GM19372 (cell line): ENCODE measurements around the gene TMEM107.

Experiments used
- ATAC-seq: cut with Tn5 transposase; IDR thresholded peaks from one replicate; pipeline ENCODE4 v1.9.1; 2021; ENCODE audit warnings: mild to moderate bottlenecking, low read depth, moderate library complexity; ENCODE audit not compliant: unreplicated experiment

The TMEM107 gene

GRCh38 chr17:8162997-8163977 lies 12.9 kb downstream of the TMEM107 start:
- ATAC-seq, result no peak

DNA sequence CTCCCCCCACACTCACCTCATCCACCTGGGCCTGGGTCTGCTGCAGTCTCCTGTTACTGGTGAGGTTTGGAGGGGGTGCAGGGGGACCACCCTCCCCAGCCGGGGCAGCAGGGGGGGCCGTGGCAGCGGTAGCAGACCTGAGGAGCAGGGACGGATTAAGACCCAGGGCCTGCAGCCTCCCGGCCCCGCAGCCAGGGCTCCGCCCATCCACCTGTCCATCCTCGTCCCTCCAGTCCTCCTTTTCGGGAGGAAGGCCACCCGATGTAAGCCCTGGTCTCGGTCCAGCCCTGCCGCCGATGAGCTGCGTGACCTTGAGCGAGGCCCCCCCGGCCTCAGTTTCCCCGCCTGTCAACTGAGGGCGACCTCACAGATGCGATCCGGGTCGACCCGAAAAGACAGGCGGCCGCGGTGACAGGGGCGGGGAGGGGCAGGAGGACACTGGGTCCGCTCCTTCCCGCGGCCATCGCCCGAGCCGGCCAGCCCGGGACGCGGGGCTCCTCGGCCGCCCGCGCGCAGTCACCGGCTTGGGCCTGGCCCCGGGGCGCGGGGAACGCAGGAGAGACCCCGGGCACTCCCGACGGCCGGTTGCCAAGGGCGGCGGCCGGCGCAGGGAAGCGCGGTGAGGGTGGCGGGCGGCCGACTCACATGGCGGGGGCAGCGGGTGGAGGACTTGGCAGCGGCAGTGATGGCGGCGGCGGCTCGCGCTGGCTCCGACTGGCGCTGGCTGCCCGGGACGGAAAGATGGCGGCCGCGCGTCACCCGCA lies 13.8 kb downstream of the TMEM107 start, which contains the start of gene VAMP2:
Gene VAMP2 (minus strand): TSS at position 716 of the 764 bp plus-strand sequence. CDS start 69 bp downstream, at position 647.
- ATAC-seq, result peak; percentile 57

GRCh38 chr17:8161289-8162232 lies 14.6 kb downstream of the TMEM107 start:
- no peak for ATAC-seq

DNA sequence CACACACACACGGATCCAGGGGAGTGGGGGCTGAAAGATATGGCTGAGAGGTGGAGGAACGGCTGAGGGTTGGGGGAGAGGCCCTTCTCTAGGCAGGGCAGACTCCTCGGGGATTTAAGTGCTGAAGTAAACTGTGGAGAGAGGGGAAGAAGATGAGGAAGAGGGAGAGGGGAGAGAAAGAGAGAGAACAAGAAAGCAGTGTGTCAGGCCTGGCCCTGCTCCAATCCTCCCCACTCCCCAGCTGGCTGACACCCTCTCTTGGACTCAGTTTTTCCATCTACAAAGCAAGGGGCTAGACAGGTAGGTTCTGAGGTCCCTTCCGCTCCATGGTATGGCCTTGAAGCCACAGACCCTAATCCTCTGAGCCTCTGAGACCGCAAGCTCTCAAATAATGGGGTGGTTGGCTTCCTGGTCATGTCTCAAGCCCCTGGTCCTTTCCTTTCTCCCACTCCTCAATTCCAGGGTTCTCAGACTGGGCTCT lies 15.4 kb downstream of the TMEM107 start:
- no peak for ATAC-seq

DNA sequence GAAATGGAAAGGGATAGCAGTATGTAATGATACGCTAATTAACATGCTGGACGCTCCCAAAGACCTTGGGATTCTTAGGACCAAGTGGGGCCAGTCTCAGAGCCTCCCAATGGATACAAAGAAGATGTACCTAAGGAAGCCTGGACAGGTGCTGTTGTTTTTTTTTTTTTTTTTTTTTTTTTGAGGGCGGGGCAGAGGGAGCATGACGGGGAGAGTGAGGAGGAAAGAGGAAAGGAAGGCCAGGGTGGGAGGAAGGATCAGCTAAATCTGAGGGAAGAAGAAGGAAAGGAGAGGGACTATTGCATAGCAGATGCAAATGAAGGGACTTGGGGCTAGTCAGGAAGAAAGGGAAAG lies 16.0 kb downstream of the TMEM107 start:
- no peak for ATAC-seq

- no peak for ATAC-seq
Measured at GRCh38 chr17:8159459-8160223, 16.5 kb downstream of the TMEM107 start.

- no peak for ATAC-seq
Measured at GRCh38 chr17:8159032-8159400, 17.2 kb downstream of the TMEM107 start.

DNA sequence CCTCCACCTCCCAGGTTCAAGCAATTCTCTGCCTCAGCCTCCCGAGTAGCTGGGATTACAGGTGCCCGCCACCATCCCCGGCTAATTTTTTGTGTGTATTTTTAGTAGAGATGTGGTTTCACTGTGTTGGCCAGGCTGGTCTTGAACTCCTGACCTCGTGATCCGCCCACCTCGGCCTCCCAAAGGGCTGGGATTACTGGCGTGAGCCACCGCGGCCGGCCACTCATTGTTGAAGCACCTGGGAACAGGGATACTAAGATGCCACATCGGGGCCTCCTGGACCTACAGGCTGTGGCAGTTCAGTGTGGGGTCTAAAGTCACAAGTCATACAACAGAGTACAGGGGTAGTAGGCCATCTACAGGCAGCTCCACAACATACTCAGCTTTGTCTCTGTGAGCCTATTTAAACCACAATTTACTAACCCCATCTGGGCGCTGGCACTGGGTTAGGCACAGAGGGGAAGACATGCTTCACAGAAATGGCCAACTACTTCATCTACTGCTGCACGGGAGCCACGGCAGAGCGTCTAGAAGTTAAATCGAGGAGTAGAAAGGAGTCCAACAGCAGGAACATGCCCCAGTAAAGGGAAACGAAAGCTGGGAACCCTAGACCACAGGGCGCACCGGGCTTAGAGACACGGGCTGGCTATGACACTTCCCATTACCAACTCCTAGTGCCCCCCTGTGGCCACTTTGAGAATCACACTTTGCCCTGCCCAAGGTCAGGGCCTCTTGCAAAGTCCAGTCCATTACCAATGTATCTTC lies 17.7 kb downstream of the TMEM107 start:
- no peak for ATAC-seq

GRCh38 chr17:8156246-8156992 lies 19.8 kb downstream of the TMEM107 start:
- peak; percentile 85 for ATAC-seq

DNA sequence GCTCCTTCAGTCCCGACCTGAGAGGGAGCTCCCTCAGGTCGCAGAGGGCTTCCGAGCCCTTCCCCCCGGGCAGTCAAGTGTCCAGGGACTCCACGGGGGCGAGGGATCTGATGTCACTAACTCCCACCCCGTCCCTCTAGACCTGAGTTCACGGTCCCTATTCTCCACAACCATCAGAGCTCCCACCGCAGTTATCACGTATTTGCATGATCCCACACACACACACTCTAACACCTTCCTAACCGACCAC lies 20.3 kb downstream of the TMEM107 start:
- ATAC-seq, result no peak

- no peak for ATAC-seq
Measured at GRCh38 chr17:8155231-8155995, 20.8 kb downstream of the TMEM107 start.

- ATAC-seq, result no peak
Measured at GRCh38 chr17:8154608-8155155, 21.5 kb downstream of the TMEM107 start.

GRCh38 chr17:8153957-8154607 lies 22.1 kb downstream of the TMEM107 start:
- ATAC-seq, result no peak

DNA sequence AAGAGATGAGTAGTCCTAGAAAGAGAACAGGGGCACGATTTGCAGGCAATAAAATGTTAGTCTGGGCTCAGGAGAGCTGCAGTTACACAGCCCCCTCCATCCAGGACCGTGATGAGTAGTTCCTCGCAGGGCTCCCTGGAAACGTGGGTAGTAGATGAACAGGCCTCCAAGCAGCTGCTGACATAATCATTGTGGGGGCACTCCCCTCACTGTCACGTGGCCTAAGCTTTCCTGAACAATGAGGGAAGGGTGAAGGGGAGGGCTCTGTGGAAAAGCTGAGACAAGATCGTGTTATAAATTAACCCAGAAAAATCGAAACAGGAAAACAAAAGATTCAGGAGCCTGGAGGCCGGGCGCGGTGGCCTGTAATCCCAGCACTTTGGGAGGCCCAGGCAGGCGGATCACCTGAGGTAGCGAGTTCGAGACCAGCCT lies 22.6 kb downstream of the TMEM107 start:
- ATAC-seq, result no peak

DNA sequence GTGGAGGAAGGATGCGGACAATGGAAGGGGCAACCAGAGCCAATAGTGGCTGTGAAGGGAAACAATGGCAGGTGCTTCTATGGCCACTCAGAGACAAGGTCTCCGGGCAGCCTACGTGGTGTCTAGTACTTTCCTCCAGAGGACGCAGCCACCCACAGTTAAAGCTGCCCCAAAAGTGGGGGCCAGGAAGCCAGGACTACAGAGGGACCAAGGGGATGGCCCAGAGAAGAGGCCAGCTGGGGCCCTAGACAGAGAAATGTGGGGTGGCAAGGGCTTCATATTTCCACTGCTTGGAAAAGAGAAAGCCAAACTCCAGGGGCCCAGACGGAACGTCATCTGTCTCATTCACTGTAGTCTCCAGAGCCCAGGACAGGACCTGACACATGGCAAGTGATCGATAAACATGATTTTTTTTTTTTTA lies 23.1 kb downstream of the TMEM107 start:
- ATAC-seq, result no peak

GRCh38 chr17:8152112-8152775 lies 23.9 kb downstream of the TMEM107 start, which contains the start of gene PER1:
Gene PER1, minus strand, starts transcription at chr17:8152404. Its CDS starts 1,698 bp downstream, at chr17:8150706.
- ATAC-seq, result no peak
